Lung (tissue), 12 donors: Measurements from ENCODE around the gene UBASH3B. TPM values are rescaled to one million over a fixed set of nuclear protein-coding genes. Genes with fewer than 3 reads are reported as not detected.

Experiments used
- ATAC-seq: fragments of 200-7000 bp; cut with Tn5 transposase; one replicate; pipeline ENCODE4 v1.9.1; 2020; ENCODE audit warnings: moderate number of reproducible peaks; ENCODE audit not compliant: insufficient read depth, low FRiP score
- DNase-seq, 3 donors: peaks; one replicate each; pipeline ENCODE4 v3.0.0-alpha.2; 2013 to 2017
- H3K27ac ChIP-seq, 2 donors: one replicate each; pipeline ENCODE4 v1.5.1; 2013; ENCODE audit warnings: mild to moderate bottlenecking in 2 of 2, moderate library complexity in 2 of 2, control low read depth in 1 of 2, inconsistent platforms in 1 of 2, low read depth in 1 of 2, low read length in 1 of 2
- H3K27me3 ChIP-seq, 3 donors: one replicate each; pipeline ENCODE4 v1.5.1; 2013; ENCODE audit warnings: low read length in 2 of 3; ENCODE audit not compliant: control insufficient read depth in 3 of 3, insufficient read depth in 3 of 3
- H3K36me3 ChIP-seq, 4 donors: one replicate each; pipeline ENCODE4 v1.5.1; 2013; ENCODE audit warnings: low read length in 4 of 4, mild to moderate bottlenecking in 1 of 4, moderate library complexity in 1 of 4; ENCODE audit not compliant: control insufficient read depth in 4 of 4, insufficient read depth in 4 of 4
- H3K4me1 ChIP-seq, 5 donors: one replicate each; pipeline ENCODE4 v1.5.1; 2013; ENCODE audit warnings: low read length in 5 of 5, mild to moderate bottlenecking in 2 of 5, moderate library complexity in 1 of 5; ENCODE audit not compliant: control insufficient read depth in 5 of 5, insufficient read depth in 5 of 5
- H3K4me3 ChIP-seq: one replicate; pipeline ENCODE4 v1.5.1; 2013; ENCODE audit warnings: mild to moderate bottlenecking, control low read depth, moderate library complexity
- H3K9ac ChIP-seq, 2 donors: one replicate each; pipeline ENCODE4 v1.5.1; 2013; ENCODE audit warnings: low read length in 2 of 2, control low read depth in 1 of 2; ENCODE audit not compliant: insufficient read depth in 1 of 2
- H3K9me3 ChIP-seq, 4 donors: one replicate each; pipeline ENCODE4 v1.5.1; 2013; ENCODE audit warnings: low read length in 3 of 4, mild to moderate bottlenecking in 1 of 4, moderate library complexity in 1 of 4; ENCODE audit not compliant: control insufficient read depth in 4 of 4, insufficient read depth in 3 of 4
- WGBS, 2 donors: extraction: QIAGEN DNeasy Blood & Tissue Kit; methylation state at CpG; one replicate each; pipeline ENCODE4 v1.1.7; 2013; 5-methylcytosine and 5-hydroxymethylcytosine counted together
- polyA plus RNA-seq, 2 donors: library from polyadenylated mRNA; stranded (reverse); fragments of 200-250 nt; gene quantifications; one replicate each; pipeline ENCODE4 v1.2.1, GENCODE V29; 2013
- total RNA-seq, 2 donors: library from RNA; depleted of rRNA in 1 of 2; stranded (reverse); fragments of >200 nt in 1 of 2; gene quantifications; one replicate each; pipeline ENCODE4 v1.2.1, GENCODE V29; 2014 to 2021
- TF ChIP-seq, protein P1 (sequence below): IDR thresholded peaks from 2 replicates; pipeline ENCODE4 v1.5.1; 2012; ENCODE audit warnings: mild to moderate bottlenecking; ENCODE audit errors: control extremely low read depth, extremely low read depth
- donor health status: control.
- donor health status: control.
- donor health status: Bipolar disorder and iron deficiency.
- donor health status: healthy.
- donor health status: DM: yes; HTN: yes; CAD: no.

The UBASH3B gene
- total and polyA plus RNA-seq, 4 donors: 5.8 to 51.2 (median 12.4) TPM

GRCh38 chr11:122811721-122812120 is 156.2 kb downstream of the UBASH3B start:
- ATAC-seq: no peak
- WGBS, 2 donors: 87 to 88% methylated on average over 2 of the region's 2 CpGs

GRCh38 chr11:122812638-122813037 is 157.1 kb downstream of the UBASH3B start:
- H3K36me3 ChIP-seq: peaks cover 0 to 2% (median 0%) of the 10 kb centered on the region in 4 donors
- ATAC-seq: no peak
- DNase-seq: peak in 2 of 3 donors; percentile 43 to 58
- TF ChIP-seq, protein P1, sequence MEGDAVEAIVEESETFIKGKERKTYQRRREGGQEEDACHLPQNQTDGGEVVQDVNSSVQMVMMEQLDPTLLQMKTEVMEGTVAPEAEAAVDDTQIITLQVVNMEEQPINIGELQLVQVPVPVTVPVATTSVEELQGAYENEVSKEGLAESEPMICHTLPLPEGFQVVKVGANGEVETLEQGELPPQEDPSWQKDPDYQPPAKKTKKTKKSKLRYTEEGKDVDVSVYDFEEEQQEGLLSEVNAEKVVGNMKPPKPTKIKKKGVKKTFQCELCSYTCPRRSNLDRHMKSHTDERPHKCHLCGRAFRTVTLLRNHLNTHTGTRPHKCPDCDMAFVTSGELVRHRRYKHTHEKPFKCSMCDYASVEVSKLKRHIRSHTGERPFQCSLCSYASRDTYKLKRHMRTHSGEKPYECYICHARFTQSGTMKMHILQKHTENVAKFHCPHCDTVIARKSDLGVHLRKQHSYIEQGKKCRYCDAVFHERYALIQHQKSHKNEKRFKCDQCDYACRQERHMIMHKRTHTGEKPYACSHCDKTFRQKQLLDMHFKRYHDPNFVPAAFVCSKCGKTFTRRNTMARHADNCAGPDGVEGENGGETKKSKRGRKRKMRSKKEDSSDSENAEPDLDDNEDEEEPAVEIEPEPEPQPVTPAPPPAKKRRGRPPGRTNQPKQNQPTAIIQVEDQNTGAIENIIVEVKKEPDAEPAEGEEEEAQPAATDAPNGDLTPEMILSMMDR: no peak
- no peak overlapping the region for H3K27ac ChIP-seq
- WGBS, 2 donors: 41 to 55% methylated on average over 4 of the region's 4 CpGs
- no peaks in the 10 kb centered on the region for H3K27me3 ChIP-seq
- H3K4me3 ChIP-seq: no peak overlapping the region
- H3K9ac ChIP-seq: no peak overlapping the region
- no peaks in the 10 kb centered on the region for H3K9me3 ChIP-seq
- peaks cover 0 to 38% (median 4%) of the 10 kb centered on the region in 5 donors for H3K4me1 ChIP-seq

More at GRCh38 chr11:122811721-122812120, 156.2 kb downstream of the UBASH3B start:
- Histone ChIP-seq H3K9me3 (no peaks in the 10 kb centered on the region), H3K27me3 (no peaks in the 10 kb centered on the region), H3K4me3 (no peak overlapping the region), H3K36me3 (peaks cover 0 to 2% (median 0%) of the 10 kb centered on the region in 4 donors), H3K4me1 (peaks cover 0 to 30% (median 4%) of the 10 kb centered on the region in 5 donors), H3K27ac (no peak overlapping the region), H3K9ac (no peak overlapping the region)
- DNase-seq: no peak
- TF ChIP-seq, protein P1: no peak

GRCh38 chr11:122813176-122813893 is 157.8 kb downstream of the UBASH3B start:
- Histone ChIP-seq H3K27me3 (no peaks in the 10 kb centered on the region), H3K9me3 (no peaks in the 10 kb centered on the region), H3K27ac (no peak overlapping the region), H3K9ac (no peak overlapping the region), H3K36me3 (peaks cover 0 to 2% (median 0%) of the 10 kb centered on the region in 4 donors), H3K4me1 (peaks cover 0 to 31% (median 4%) of the 10 kb centered on the region in 5 donors), H3K4me3 (no peak overlapping the region)
- TF ChIP-seq, protein P1: no peak
- WGBS, 2 donors: 80 to 91% methylated on average over 8 of the region's 8 CpGs
- ATAC-seq (no peak), DNase-seq (no peak)
